Activated T-cell treated with anti-CD3 and anti-CD28 coated beads, Interleukin-2, amount 50 U/mL, for 72 hours (primary cell): ENCODE data around the gene EPB41L4B. TPM values are rescaled to one million over a fixed set of nuclear protein-coding genes. Genes with fewer than 3 reads are reported as not detected.

Experiments
- ATAC-seq, 2 donors: fragments of 150-1000 bp; cut with Tn5 transposase; replicated peaks in 1 of 2; 2 replicates each; pipeline ENCODE4 v1.10.0; 2021; ENCODE audit warnings: moderate library complexity in 2 of 2, mild to moderate bottlenecking in 1 of 2
- DNase-seq, 2 donors: peaks; one replicate each; pipeline ENCODE4 v3.0.0; 2021 to 2022; ENCODE audit warnings: mixed read lengths in 1 of 2
- H3K27ac Mint-ChIP-seq: one replicate; pipeline ENCODE4 v1.8.0; 2022; ENCODE audit warnings: mild to moderate bottlenecking, moderate library complexity, mixed read lengths
- H3K27me3 Mint-ChIP-seq: one replicate; pipeline ENCODE4 v1.8.0; 2022; ENCODE audit warnings: low read depth, mixed read lengths
- H3K36me3 Mint-ChIP-seq, 2 donors: one replicate each; pipeline ENCODE4 v1.8.0; 2022; ENCODE audit warnings: mixed read lengths in 2 of 2, mild to moderate bottlenecking in 1 of 2; ENCODE audit not compliant: insufficient read depth in 2 of 2
- H3K4me1 Mint-ChIP-seq: one replicate; pipeline ENCODE4 v1.8.0; 2022; ENCODE audit warnings: low read depth, mixed read lengths
- H3K4me3 Mint-ChIP-seq, 2 donors: one replicate each; pipeline ENCODE4 v1.8.0; 2022; ENCODE audit warnings: mild to moderate bottlenecking in 2 of 2, mixed read lengths in 2 of 2, moderate library complexity in 2 of 2
- H3K9me3 Mint-ChIP-seq, 2 donors: one replicate each; pipeline ENCODE4 v1.8.0; 2022; ENCODE audit warnings: mixed read lengths in 2 of 2
- total RNA-seq, 2 donors: library from RNA; stranded (reverse); gene quantifications; one replicate each; pipeline ENCODE4 v1.2.3, GENCODE V29; 2022

Gene EPB41L4B
- total RNA-seq, 2 donors from 2014 or later, result 1.6 to 3.8 TPM

DNA sequence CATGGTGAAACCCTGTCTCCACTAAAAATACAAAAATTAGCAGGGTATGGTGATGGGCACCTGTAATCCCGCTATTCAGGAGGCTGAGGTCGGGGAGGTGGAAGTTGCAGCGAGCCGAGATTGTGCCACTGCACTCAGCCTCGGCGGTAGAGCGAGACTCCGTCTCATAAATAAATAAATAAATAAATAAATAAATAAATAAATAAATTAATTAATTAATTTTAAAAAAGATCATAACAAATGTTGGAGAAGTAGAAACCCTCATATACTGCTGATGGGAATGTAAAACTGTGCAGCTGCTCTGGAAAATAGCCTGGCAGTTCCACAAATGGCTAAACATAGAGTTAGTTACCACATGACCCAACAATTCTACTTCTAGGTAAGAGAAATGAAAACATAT is 39.3 kb downstream of the EPB41L4B start:
- no peak overlapping the region for H3K27ac Mint-ChIP-seq
- ATAC-seq (no peak), DNase-seq (no peak)
- H3K9me3 Mint-ChIP-seq, result no peaks in the 10 kb centered on the region
- H3K27me3 Mint-ChIP-seq, result peaks cover 30% of the 10 kb centered on the region
- H3K4me1 Mint-ChIP-seq, result no peaks in the 10 kb centered on the region
- no peaks in the 10 kb centered on the region for H3K36me3 Mint-ChIP-seq
- H3K4me3 Mint-ChIP-seq, result no peak overlapping the region

GRCh38 chr9:109278848-109279247 is 42.0 kb downstream of the EPB41L4B start:
- Mint-ChIP-seq H3K27me3 (peaks cover 30% of the 10 kb centered on the region), H3K4me1 (no peaks in the 10 kb centered on the region), H3K27ac (no peak overlapping the region), H3K9me3 (no peaks in the 10 kb centered on the region), H3K4me3 (no peak overlapping the region), H3K36me3 (no peaks in the 10 kb centered on the region)
- DNase-seq (no peak), ATAC-seq (no peak)

DNA sequence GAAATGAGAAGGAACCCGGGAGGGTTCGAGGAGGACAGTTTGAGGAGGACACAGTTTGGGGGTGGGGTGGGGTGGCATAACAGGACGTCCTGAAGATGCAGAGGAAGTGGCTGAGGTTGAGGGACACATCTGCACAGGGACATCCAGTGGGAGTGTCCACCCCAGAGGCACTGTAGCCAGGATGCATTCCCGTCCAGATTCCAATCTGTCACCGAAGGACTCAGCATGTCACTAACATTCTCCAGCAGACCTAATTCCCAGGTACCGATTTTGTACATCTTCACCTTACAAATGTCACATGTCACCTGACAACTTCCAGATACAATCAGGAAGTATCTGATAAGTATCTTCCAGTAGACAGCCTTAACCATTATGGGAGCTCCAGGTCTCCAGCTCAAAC is 42.6 kb downstream of the EPB41L4B start:
- Mint-ChIP-seq H3K4me1 (no peaks in the 10 kb centered on the region), H3K4me3 (no peak overlapping the region), H3K9me3 (no peaks in the 10 kb centered on the region), H3K36me3 (no peaks in the 10 kb centered on the region), H3K27me3 (peaks cover 27% of the 10 kb centered on the region), H3K27ac (no peak overlapping the region)
- ATAC-seq (no peak), DNase-seq (no peak)

DNA sequence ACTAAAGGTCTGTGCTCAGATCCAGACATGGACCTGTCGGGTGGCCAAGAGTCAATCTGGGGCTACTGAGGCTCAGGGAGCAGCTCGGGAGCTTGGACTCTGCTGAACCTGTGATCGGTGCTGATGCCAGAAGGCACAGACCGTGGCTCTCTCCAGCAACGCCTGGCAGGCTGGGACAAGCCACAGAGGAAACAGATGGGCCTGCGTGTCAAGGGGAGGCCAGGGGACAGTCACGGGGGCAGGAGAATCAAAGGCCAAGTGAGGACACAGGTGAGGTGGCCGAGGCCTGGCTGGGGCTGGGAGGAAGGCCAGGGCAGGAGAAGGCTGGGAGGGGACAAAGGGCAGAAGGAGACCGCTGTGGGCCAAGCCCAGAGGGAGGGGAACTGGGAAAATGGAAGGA is 43.4 kb downstream of the EPB41L4B start:
- Mint-ChIP-seq H3K4me3 (no peak overlapping the region), H3K27ac (no peak overlapping the region)

GRCh38 chr9:109276469-109277440 is 44.1 kb downstream of the EPB41L4B start:
- DNase-seq (no peak), ATAC-seq (no peak)
- no peaks in the 10 kb centered on the region for H3K9me3 Mint-ChIP-seq
- no peaks in the 10 kb centered on the region for H3K36me3 Mint-ChIP-seq
- H3K27ac Mint-ChIP-seq, result no peak overlapping the region
- H3K4me3 Mint-ChIP-seq, result no peak overlapping the region
- peaks cover 19% of the 10 kb centered on the region for H3K27me3 Mint-ChIP-seq
- H3K4me1 Mint-ChIP-seq, result no peaks in the 10 kb centered on the region

More for the DNA sequence above, 43.4 kb downstream of the EPB41L4B start:
- Mint-ChIP-seq H3K4me1 (no peaks in the 10 kb centered on the region), H3K36me3 (no peaks in the 10 kb centered on the region), H3K27me3 (peaks cover 19% of the 10 kb centered on the region), H3K9me3 (no peaks in the 10 kb centered on the region)
- no peak for ATAC-seq
- DNase-seq, result no peak

DNA sequence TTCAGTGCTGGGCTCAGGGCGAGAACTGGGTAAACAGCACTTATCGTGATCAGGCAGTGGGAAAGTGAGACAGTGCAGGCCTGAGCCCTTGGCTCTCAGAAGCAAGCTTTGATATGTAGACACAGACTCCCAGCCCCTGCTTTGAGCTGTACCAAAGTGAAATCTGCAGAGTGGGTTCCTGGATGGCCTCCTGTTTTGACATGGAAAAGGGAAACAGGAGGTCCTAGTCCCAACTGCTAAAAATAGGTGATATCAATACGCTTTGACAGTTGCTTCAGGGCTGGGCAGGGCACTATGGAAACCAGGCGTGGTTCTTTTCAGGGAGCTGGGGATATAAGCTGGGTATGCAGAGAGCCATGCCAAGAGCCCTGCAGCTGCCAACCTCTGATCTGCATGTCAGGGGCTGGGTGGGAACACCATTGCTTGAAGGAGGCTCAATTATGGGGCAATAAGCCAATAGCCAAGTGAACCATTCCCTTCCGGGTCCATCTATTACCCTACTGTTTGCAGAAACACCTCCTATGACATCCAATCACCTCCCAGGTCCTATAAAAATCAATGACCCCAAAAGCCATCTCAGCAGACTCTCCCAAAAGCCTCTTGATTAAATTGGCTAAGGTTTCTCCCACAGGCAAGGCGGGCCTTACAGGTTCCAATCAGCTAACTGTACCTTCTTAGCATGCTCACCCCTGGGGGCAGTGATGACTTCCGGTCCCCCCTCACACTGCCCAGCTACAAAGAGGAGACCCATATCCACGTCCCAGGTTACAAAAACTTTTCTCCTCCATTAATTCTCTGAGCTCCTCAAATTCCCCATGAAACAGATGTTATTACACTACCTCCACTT is 45.8 kb downstream of the EPB41L4B start:
- Mint-ChIP-seq H3K27me3 (peaks cover 19% of the 10 kb centered on the region), H3K27ac (no peak overlapping the region), H3K4me3 (no peak overlapping the region), H3K9me3 (no peaks in the 10 kb centered on the region), H3K4me1 (no peaks in the 10 kb centered on the region), H3K36me3 (no peaks in the 10 kb centered on the region)
- DNase-seq, result no peak
- ATAC-seq, result no peak

DNA sequence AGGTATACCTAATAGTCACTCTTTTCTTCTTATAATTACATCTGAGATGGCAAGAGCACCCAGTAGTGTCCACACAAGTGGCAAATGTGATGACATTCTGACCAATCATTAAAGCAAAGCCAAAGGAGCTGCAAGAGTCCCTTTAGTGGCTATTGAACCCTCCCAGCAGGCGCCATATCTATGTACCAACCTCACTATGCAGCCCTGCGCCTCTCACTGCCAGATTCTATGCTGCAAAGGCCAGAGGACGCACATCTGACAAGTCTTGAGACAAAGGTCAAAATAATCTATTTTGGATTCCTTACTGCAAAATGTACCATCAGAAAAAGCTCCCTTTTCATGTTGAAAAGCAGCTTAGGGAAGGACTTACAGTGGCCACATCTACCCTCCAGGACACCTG is 47.0 kb downstream of the EPB41L4B start:
- Mint-ChIP-seq H3K4me1 (no peaks in the 10 kb centered on the region), H3K27me3 (peaks cover 14% of the 10 kb centered on the region), H3K9me3 (no peaks in the 10 kb centered on the region), H3K36me3 (no peaks in the 10 kb centered on the region), H3K4me3 (no peak overlapping the region), H3K27ac (no peak overlapping the region)
- no peak for ATAC-seq
- DNase-seq, result no peak

DNA sequence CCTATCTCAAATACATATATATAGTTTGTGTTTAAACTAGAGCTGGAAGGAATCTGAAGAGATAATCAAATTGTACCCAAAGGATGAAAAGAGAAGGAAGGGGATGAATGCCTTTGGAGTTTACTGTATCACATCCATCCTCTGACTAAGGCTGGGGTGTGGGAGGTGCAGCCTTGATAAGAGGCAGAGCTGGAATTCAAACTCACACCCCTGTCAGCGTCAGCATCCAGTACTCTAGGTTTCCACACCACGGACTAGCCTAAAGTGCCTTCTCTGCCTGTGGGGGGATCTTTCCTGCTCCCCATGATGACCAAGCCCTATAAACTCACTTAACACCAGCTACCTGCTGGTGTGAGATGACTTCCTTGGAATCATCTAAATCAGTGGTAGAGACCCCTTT is 48.1 kb downstream of the EPB41L4B start:
- Mint-ChIP-seq H3K27me3 (peaks cover 12% of the 10 kb centered on the region), H3K4me1 (no peaks in the 10 kb centered on the region), H3K4me3 (no peak overlapping the region), H3K9me3 (no peaks in the 10 kb centered on the region), H3K27ac (no peak overlapping the region), H3K36me3 (no peaks in the 10 kb centered on the region)
- DNase-seq (no peak), ATAC-seq (no peak)

DNA sequence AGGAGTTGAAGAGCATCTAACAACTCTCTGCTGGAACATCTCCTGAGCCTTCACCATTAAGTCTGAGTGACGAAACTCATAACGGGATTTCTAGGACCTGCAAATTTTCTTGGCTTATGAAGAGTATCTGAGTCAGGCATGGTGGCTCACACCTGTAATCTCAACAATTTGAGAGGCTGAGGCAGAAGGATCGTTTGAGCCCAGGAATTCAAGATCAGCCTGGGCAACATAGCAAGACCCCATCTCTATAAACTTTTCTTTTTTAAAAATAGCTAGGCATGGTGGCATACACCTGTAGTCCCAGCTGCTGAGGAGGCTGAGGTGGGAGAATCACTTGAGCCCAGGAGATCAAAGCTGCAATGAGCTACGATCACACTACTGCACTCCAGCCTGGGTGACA is 48.8 kb downstream of the EPB41L4B start:
- Mint-ChIP-seq H3K4me3 (no peak overlapping the region), H3K27me3 (peaks cover 9% of the 10 kb centered on the region), H3K27ac (no peak overlapping the region), H3K36me3 (peaks cover 0 to 2% of the 10 kb centered on the region in 2 donors), H3K9me3 (no peaks in the 10 kb centered on the region), H3K4me1 (no peaks in the 10 kb centered on the region)
- ATAC-seq, result no peak
- no peak for DNase-seq

DNA sequence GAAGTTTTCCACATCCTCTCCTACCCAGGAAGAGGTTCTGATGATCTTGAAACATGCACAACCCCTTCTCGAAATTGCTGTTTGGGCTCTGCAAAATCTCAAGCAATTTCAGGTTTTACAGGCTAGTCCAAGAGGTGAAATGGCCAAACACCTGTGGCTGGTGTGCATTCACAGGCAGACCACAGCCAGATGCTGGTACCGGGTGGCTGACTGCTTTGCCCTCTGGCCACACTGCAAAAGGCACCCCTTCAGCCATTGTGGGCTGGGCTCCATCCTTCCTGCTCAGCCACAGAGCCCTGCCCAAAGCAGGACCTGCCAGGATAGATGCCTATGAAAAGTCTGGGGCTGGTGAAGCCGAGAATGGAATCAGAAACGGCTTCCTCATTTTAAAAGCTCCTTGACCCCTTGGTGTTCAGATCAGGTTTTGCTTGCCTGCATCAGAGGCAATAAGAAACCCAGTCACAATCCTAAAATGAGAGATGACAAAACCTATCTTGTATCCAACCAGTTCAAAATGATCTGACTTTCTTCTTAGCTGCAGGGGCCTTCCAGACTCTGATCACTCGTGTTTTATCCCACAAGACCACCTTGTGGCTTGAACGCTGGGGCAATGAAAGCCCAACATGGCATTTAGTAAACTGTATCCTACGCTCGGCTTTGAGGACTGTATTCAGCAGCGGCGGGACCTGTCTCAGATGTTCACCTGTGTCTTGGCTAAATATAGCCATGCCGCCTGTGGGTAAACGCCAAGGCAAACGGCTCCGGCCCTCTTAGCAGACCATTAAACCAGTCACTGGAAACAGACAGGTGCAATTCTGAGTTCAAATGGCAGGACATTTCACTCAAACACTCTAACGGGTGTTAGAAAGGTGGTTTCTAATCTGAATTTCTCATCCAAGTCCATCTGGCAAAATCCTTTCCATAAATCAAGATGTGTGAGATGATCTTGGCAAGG is 49.6 kb downstream of the EPB41L4B start:
- Mint-ChIP-seq H3K27me3 (peaks cover 5% of the 10 kb centered on the region), H3K4me3 (no peak overlapping the region), H3K27ac (no peak overlapping the region), H3K9me3 (no peaks in the 10 kb centered on the region), H3K36me3 (peaks cover 0 to 2% of the 10 kb centered on the region in 2 donors), H3K4me1 (no peaks in the 10 kb centered on the region)
- ATAC-seq, result no peak
- DNase-seq, result no peak

GRCh38 chr9:109270441-109270840 is 50.4 kb downstream of the EPB41L4B start:
- Mint-ChIP-seq H3K36me3 (peaks cover 0 to 2% of the 10 kb centered on the region in 2 donors), H3K4me1 (no peaks in the 10 kb centered on the region), H3K9me3 (no peaks in the 10 kb centered on the region), H3K4me3 (no peak overlapping the region), H3K27me3 (peaks cover 7% of the 10 kb centered on the region), H3K27ac (no peak overlapping the region)
- ATAC-seq (no peak), DNase-seq (no peak)

DNA sequence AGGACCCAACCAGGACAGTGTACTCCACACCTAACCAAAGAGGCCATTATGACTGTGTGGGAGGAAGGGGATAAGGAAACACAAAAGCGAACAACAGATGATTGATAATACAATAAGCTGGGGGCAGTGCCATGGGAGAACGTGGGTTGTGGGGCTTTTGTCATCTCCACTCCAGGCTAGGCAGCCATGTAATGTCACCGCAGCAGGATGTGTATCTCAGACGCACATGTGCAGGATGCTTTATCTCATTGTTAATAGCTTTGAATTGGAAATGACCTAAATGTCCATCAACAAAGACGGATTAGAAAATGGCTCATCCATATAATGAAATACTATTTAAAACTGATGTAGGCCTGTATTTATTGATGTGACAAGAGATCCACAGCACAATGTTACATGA is 51.0 kb downstream of the EPB41L4B start:
- Mint-ChIP-seq H3K4me1 (no peaks in the 10 kb centered on the region), H3K27me3 (peaks cover 13% of the 10 kb centered on the region), H3K4me3 (no peak overlapping the region), H3K9me3 (no peaks in the 10 kb centered on the region), H3K36me3 (peaks cover 0 to 2% of the 10 kb centered on the region in 2 donors), H3K27ac (no peak overlapping the region)
- ATAC-seq, result no peak
- no peak for DNase-seq
